Measurements from ENCODE around the gene MARF1.

- TF ChIP-seq CTCF (IDR thresholded peaks at IDR 0.05; ENCODE audit: borderline replicate concordance, extremely low read depth, low read length, poor library complexity, severe bottlenecking) (no peak), EZH2 (IDR thresholded peaks at IDR 0.05; ENCODE audit: borderline replicate concordance, low read depth, low read length, severe bottlenecking) (no peak)
These were observed 67.5 kb downstream of the MARF1 start for GRCh38 chr16:15575293-15576049.
